Stimulated activated CD4-positive, alpha-beta T cell treated with anti-CD3 and anti-CD28 coated beads, Interleukin-2, amount 100 ng/mL, for 24 hours (primary cell): Measurements from ENCODE around the gene SLC23A1.
"Not testable (repeated sequence)": the region's sequence is repeated elsewhere in the genome, so short reads cannot be mapped to it uniquely, and the experiment has no call there.

Source experiments
- DNase-seq, 2 donors: peaks; one replicate each; pipeline ENCODE4 v3.0.0-alpha.2; 2020

SLC23A1 gene

GRCh38 chr5:139368613-139369012 lies 14.5 kb downstream of the SLC23A1 start:
- DNase-seq = no peak

- DNase-seq = no peak
Observed at GRCh38 chr5:139364466-139364865, 18.6 kb downstream of the SLC23A1 start.

- DNase-seq = no peak
Observed at GRCh38 chr5:139363937-139364336, 19.2 kb downstream of the SLC23A1 start.

- DNase-seq = no peak
Observed at GRCh38 chr5:139361835-139362429, 21.2 kb downstream of the SLC23A1 start.

- no peak for DNase-seq
Observed at GRCh38 chr5:139360384-139360783, 22.7 kb downstream of the SLC23A1 start.

GRCh38 chr5:139358064-139358463 lies 25.0 kb downstream of the SLC23A1 start:
- no peak for DNase-seq

- not testable (repeated sequence) for DNase-seq
Observed at GRCh38 chr5:139355900-139356299, 27.2 kb downstream of the SLC23A1 start.

GRCh38 chr5:139354186-139354585 lies 28.9 kb downstream of the SLC23A1 start:
- DNase-seq = no peak

GRCh38 chr5:139347863-139348262 lies 35.2 kb downstream of the SLC23A1 start:
- DNase-seq = not testable (repeated sequence)

GRCh38 chr5:139345442-139345841 lies 37.7 kb downstream of the SLC23A1 start:
- not testable (repeated sequence) for DNase-seq

GRCh38 chr5:139344177-139344576 lies 38.9 kb downstream of the SLC23A1 start:
- no peak for DNase-seq

GRCh38 chr5:139343476-139343875 lies 39.6 kb downstream of the SLC23A1 start:
- no peak for DNase-seq

- DNase-seq = no peak
Observed at GRCh38 chr5:139342423-139342723, 40.7 kb downstream of the SLC23A1 start.

GRCh38 chr5:139341689-139342422 lies 41.2 kb downstream of the SLC23A1 start, which contains the start of gene PAIP2:
PAIP2 (plus strand) TSS chr5:139341854; CDS start chr5:139363785, 21,931 bp downstream.
- peak; percentile 97 to 98 for DNase-seq

GRCh38 chr5:139341187-139341688 lies 41.9 kb downstream of the SLC23A1 start:
- DNase-seq = no peak

GRCh38 chr5:139340051-139340450 lies 43.0 kb downstream of the SLC23A1 start:
- no peak for DNase-seq

- no peak for DNase-seq
Observed at GRCh38 chr5:139335811-139336210, 47.3 kb downstream of the SLC23A1 start.
